Muscle of back (tissue), 11 donors: Measurements from ENCODE around the gene EPHA4. TPM values are rescaled to one million over a fixed set of nuclear protein-coding genes. Genes with fewer than 3 reads are reported as not detected.

Source experiments
- DNase-seq, 3 donors: peaks; one replicate each; pipeline versions ENCODE4 v3.0.0 to v3.0.0-alpha.2; 2013
- polyA plus RNA-seq, 10 donors: library from polyadenylated mRNA; unstranded; fragments of 120-200 nt; gene quantifications; one replicate each; pipeline ENCODE4 v1.2.1, GENCODE V29; 2013; ENCODE audit not compliant: insufficient read length in 10 of 10

Gene EPHA4
- polyA plus RNA-seq, 10 donors, result 10.3 to 30.0 (median 19.9) TPM

DNA sequence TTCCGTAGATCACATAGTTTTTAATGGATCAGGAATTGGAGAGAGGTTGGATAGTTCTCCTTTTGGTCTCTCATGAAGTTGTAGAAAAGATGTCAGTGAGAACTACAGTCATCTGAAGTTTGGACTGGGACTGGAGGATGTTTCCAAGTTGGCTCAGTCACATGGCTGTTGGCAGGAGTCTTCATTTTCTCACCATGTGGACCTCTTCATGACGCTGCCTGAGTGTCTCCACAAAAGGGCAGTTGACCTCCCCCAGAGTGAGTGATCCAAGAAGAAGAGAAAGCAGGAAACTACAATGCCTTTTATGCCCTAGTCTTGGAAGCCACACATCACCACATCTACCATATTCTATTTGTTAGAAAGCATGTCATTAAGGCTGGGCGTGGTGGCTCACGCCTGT lies 171.7 kb downstream of the EPHA4 start:
- no peak for DNase-seq

DNA sequence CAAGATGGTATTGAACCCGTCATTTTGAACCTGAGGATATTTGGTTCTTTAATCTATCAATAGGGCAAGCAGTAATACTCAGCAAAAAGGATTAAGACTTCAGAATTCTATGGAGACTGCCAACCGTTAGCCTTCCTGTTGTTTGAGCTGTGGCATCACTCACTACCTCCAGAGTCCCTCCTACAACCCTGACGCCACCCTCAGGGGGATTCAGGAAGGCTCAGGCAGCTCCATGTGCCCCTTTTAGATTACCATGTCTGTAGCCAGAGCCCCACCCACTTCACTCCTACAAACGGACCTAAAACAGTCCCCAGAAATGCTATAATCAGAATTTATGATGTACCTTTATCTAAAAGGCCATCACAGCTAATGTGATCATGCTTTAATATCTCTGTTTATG lies 172.9 kb downstream of the EPHA4 start:
- DNase-seq, result no peak

DNA sequence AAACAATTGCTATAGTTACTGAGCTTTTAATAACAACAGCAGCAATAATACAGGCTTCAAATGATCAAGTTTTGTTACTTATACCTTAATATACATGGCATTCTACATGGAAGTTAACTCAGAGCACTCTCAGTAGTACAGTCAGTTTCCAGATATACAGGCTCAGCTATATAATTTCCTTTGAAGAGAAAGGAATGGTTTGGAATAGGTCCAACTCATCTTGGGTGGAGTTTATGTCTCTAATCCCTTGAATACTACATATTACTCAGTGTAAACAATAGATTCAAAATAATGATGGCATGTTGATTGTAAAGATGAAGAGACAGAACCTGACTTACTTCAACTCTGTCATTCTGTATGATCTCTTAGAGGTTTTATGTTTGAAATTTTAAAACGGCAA lies 174.9 kb downstream of the EPHA4 start:
- DNase-seq, result no peak

DNA sequence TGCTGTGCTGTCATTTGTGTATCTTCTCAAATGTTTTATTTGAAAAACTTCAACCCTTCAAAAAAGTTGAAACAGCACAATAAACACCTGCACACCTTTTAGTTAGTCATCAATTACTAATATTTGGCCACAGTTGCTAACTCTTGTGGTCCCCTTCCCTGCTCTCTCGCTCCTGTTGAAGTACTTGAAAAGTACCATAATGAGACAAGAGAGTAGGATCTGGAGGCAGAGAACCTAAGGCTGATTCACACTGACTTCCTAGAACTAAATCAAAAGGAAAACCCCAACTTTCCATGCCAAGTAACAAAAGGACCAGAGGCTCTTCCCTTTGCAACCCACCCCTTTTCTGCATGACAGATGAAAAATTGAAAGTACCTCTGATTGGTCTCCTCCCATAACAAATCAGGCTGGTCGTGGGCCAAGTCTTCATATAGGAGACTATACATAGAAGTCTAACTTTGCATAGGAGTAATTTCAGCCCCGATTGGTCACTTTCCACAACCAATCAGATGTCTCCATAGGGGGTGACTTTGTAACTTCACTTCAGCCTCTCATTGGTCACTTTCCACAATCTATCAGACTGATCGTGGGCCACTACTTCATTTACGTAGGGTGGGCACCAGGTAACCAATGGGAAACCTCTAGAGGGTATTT lies 179.7 kb downstream of the EPHA4 start:
- DNase-seq, result no peak

DNA sequence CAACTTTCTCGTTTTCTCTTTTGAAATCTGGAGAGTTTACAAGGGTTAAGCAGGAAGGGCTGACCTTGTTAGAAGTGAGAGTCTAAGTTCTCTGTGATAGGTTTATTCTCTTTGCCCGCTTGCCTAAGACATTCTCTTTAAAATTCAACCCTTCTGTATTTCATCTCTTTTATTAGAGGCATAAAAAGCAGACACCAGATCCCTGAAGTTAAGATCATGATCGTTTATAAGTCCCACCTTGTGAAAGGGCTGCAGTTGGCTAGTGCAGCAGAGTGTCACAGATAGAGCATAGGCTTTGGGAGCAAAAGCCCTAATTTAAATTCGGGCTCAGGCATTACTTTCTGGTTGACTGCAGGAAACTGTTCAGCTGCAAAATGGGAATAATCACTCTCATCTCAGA lies 181.2 kb downstream of the EPHA4 start:
- DNase-seq, result no peak

DNA sequence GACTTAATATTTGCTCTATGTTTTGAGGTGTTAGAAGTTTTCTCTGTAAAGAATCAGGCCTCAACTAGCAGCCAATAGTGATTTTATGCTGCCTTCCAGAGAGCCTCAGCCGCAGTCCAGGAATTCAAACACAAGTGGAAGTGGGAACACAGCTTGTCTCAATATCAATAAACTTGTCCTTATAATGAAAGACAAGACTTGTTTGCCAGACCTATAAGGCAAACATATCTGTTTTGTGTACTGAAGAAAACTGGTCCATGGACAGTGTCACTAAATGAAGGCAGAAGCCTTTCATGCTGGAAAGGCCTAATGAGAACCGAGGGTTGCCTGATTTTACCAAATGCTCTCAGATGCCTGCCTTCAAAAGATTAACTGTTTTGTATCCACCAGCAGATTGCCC lies 182.2 kb downstream of the EPHA4 start:
- DNase-seq, result no peak

DNA sequence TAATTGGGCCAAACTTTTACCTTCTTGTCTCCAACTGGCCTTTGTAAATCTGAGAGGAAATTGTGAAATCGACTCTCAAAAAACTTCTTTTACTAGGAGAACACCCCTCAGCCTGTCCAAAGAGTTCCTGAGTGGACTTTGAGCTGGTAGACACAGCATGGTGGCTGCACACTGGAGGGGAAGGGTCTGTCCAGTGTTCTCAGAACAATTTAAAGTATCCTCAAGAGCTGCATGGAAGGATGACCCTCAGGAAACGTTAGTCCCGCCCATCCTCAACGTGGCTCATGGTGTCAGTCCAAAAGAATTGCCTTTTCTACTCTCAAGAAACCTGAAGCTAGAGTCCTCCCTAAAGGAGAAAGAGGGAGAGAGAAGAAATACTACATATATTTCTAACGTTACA lies 182.7 kb downstream of the EPHA4 start:
- DNase-seq, result no peak

DNA sequence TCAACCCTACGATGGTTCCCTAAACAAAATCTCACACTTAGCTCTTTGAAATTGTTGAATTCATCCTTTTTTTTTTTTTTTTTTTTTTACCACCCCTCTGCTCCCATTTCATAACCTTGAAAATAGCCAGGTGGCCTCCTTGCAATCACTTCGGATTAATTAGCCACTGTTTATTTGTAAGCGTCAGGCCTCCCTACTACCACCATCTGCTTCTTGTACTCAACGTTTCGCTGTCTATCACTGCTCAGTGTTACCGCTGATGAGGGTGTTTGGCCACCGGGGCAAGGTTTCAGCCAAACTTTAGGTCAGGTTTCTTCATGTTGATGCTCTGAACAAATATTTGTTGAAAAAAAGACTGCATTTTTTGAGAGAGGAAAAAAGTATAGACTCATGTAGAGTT lies 183.2 kb downstream of the EPHA4 start:
- no peak for DNase-seq

DNA sequence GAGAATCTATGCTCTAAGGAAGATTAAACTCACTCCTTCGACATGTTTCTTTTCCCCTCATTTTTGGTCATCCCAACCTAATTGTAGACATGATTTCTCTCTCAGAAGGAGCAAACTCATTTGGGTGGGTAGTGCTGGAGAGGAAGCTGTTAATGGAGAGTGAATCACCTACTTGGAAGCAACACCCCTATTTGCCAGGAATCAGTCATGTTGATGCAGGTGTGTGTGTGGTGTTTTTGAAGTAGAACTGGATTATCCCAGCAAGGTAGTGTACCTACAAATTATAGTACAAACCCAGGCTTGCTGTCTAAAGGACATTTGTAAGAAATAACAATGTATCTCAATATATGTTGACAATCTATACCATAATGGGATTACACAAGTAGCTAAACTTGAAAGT lies 186.4 kb downstream of the EPHA4 start:
- DNase-seq, result no peak

DNA sequence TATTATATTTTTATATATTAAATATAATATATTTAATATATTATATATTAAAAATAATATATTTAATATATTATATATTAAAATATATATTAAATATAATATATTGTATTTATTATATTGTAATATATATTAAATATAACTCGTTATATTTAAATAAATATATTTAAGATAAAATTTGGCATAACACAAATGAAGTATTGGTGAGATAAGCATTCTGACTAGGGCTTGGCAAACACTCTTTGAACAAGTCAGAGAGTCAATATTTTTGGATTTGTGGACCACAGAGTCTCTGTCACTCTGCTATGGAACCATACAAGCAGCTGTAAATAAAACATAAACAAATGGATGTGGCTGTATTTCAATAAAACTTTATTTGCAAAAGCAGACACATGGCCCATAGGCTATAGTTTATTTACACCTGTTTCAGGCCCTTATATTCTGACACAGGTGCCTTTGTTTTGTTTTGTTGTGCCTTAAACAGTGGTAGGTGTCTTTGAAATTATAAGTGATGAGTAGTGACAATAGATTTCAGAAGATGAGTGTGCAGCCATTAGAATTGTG lies 190.1 kb downstream of the EPHA4 start:
- DNase-seq, result no peak

DNA sequence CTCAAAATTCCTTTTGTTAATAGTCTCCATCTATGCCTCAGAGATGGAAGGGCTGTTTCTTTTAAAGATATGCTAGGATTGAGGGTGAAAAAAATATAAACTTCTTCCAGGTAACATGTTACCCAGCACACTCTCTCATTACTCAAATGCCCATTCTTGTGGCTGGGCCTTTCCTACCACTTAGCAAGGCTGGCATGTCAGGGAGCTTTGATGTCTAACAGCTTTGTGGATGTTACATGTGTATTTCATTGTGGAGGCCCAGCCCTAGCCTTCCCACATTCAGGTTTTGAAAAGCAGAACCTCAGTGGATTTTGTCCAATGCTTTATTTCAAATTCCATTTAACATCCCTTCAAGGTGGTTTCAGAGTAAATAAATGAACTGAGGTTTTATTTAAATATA lies 191.4 kb downstream of the EPHA4 start:
- DNase-seq, result no peak

DNA sequence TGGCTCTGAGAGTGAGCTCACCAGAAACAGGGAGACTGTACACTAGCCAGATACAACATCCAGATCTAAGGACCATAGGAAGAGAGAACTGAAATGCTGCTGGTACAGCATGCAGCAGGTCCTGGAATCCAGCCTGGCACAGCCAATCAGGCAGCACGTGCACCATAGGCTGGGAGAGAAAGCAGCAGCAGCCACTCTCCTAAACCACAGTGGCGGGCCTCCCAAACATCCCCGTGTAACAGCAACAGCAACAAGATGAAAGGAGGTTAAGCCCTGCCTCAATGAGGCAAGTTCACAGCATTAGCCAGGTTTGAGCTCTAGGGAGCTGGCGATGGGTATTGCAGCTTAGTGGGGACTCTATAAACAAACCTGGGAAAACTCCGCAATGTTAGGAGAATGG lies 192.0 kb downstream of the EPHA4 start:
- DNase-seq, result no peak

DNA sequence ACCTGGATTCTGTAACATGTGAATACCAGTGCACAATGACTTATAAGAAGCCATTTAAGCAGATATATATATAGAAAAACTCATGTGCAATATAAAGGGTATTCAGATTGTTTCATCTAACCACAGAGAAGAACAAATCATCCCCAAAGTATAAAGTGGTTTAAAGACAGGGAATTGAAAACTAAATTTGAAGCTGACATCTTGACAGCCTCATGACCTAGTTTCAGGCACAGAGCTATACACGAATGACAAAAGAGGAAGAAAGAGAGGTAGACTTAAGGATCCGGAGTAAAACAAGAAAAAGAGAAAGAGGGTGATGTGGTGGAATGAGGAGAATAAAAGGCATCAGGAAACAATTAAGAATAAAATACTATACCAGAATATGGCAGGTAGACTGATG lies 194.5 kb downstream of the EPHA4 start:
- DNase-seq, result no peak

DNA sequence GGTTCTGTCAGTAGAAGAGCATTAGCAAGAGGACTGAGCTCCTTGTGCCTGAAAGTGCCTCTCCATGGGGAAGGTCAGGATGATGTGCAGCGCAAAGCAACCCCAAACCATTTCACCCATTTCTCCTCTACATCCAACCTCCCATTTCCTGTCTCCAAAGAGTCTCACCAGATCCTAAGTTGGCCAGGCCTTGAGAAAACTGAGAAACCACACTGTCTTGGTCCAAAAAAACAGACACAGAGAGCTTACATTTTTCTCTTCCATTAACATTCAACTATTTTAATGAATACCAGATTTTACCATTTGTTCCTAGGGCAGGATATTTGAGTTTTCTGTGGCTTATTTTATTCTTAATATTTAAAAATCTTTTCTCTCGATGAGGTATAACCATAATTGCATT lies 195.0 kb downstream of the EPHA4 start:
- peak in 2 of 3 donors; percentile 16 to 27 for DNase-seq

DNA sequence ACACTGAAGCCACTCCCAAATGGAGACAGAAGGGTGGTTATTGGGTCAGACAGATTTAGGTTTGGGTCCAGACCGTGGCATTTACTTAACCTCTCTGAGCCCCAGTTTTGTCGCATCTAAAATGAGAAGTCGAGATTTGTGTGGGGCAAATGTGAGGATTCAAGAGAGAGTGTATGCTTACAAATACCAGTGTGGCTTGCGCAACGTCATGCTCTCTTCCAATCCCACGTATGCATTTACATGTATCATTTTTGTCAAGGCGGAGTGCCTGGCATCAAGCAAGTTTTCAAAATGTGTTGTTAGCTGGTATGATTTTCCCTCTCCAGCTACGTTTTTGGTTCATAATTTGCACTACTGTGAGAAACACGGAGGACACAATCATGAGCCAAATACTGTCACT lies 197.9 kb downstream of the EPHA4 start:
- no peak for DNase-seq

DNA sequence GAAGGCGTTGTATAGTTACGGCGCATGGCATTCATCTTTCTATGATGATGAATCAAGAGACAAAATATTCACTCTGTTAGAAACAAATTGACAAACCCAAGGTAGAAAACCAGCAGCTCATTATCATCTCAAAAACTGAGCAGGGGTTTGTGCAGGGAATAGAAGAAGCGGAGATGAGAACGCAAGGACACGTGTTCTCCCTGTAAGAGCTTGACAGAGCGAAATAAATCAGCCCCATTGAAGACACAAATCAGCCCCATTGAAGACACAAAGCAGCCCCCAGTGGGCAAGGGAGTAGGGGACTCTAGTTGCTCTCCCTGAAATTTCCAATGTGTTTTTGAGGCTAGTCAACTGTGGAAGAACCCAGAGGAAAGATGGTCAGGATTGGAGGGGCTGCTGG lies 199.2 kb downstream of the EPHA4 start:
- no peak for DNase-seq

DNA sequence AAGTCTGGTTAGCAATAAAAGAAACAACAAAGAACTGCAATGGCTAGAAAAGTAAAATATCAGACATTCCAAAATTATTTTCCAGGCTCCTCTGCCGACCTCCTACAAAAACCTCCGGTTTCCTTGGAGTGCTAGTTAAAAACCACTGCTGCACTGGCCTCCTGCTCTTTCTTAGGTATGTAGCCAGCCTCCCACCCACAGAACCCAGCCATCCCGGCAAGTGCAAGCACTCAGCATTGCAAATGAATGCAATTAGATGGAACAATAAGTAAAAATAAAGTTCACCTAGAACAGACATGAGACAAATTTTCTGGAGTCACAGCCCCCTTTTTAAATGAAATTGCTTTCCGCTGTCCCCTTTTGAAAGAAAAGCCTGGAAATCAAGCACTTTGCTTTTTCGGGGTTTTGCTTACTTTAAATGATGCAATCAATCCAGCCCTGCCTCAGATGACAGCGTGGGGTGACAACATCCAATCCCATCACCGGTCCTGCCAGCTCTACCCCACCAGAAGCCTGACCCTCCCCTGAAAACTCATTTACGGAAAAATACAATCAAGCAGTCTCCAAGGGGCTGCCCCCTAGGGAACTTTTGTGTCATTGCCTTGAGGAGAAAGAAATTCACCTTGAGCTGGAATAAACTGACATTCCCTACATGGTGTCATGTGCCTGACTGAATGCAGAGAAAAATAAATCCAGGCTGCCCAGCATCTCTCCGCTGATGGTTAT lies 199.8 kb downstream of the EPHA4 start:
- peak in 2 of 3 donors; percentile 4 to 13 for DNase-seq

DNA sequence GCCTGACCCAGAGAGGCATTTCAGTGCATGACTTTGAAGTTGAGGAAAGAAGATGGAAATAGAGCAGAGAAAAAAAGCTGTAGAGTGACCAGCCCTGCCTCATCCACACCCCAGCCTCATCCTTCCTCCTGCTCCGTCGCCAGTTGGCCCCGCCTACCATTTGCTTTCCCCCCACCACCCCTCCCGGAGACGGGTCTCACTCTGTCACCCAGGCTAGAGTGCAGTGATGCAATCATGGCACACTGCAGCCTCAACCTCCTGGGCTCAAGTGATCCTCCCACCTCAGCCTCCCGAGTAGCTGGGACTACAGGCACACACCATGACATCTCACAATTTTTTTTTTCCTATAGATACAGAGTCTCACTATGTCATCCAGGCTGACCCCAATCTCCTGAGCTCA lies 200.8 kb downstream of the EPHA4 start:
- no peak for DNase-seq

DNA sequence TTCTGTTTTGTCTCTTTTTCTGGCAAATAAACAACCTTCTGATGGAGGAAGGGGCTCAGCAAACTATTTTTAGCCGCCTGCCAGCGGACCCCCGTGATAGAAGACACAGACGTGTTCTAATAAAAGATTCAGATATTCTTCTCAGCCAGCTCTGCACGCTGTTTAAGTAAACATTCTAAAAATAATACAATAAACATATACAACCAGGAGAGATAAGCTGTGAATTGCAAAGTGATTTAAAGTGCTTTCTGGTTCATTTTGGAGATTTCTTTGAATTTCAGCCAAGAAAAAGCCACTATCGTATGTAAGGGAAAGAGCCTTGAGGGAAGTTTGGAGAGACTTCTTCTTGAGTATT lies 201.3 kb downstream of the EPHA4 start:
- DNase-seq, result no peak

DNA sequence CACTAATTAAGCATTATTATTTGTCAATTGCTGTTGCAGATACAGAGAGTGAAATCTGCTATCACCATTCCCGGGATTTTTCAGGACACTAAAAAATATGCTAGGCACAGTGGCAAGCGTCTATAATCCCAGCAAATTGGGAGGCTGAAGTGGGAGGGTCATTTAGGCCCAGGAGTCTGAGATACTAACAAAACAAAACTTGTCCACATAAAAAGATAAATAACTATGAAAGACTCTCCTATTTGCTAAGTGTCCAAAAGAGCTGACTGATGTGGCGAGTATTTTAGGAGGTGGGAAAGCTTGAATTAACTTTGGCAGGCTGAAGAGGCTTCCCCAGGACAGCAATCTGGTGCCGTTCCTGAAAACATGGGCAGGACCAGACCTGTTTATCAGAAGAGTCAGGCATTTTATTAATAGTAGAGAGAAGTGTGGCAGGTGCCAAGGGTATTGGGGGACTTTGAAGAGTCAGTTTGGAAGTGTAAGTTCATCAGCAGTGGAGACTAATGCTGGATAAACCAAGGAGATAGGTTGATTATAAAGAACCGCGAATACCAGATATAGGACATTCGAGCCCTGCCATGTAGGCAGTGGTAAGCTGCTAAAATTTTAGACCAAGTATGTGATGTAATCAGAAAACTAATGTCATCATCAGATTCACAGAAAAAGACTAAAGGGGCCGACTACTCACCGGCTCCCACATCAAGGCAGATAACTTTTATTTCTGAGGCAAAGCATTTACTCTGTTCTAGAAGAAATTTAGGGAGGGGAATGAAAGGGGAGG lies 201.8 kb downstream of the EPHA4 start:
- DNase-seq, result no peak
